CD14-positive monocyte (primary cell): ENCODE data around the gene TRIM40. TPM values are rescaled to one million over a fixed set of nuclear protein-coding genes. Genes with fewer than 3 reads are reported as not detected.
A peak's percentile ranks its signal among the peaks of the same experiment; 100 is the strongest.

Source experiments
- DNase-seq, 3 donors: peaks; one replicate each; pipeline ENCODE4 v3.0.0-alpha.2; 2011 to 2022
- H2AFZ ChIP-seq: 2 replicates; pipeline ENCODE4 v1.6.0; 2012; ENCODE audit warnings: mild to moderate bottlenecking, low read depth, low read length, inconsistent platforms; ENCODE audit not compliant: insufficient read depth, poor library complexity, severe bottlenecking
- H3K27ac ChIP-seq, 2 donors: 1 replicate in 1 of 2; 2 replicates in 1 of 2; pipeline ENCODE4 v1.5.1; 2012 to 2013; ENCODE audit warnings: low read length in 2 of 2, control low read depth in 1 of 2, inconsistent platforms in 1 of 2, low read depth in 1 of 2, mild to moderate bottlenecking in 1 of 2
- H3K27me3 ChIP-seq, 2 donors: one replicate each; pipeline versions ENCODE4 v1.6.0 to v1.6.1; 2011 to 2013; ENCODE audit warnings: low read length in 2 of 2; ENCODE audit not compliant: control insufficient read depth in 2 of 2, insufficient read depth in 2 of 2
- H3K36me3 ChIP-seq, 2 donors: replicated peaks in 1 of 2; 1 replicate in 1 of 2; 2 replicates in 1 of 2; pipeline versions ENCODE4 v1.5.1 to v1.6.1; 2012 to 2013; ENCODE audit warnings: low read length in 2 of 2, control low read depth in 1 of 2, inconsistent platforms in 1 of 2, mild to moderate bottlenecking in 1 of 2; ENCODE audit not compliant: insufficient read depth in 2 of 2, control insufficient read depth in 1 of 2
- H3K4me1 ChIP-seq, 2 donors: 1 replicate in 1 of 2; 2 replicates in 1 of 2; pipeline versions ENCODE4 v1.5.1 to v1.6.1; 2012 to 2013; ENCODE audit warnings: low read length in 2 of 2, control low read depth in 1 of 2, inconsistent platforms in 1 of 2, mild to moderate bottlenecking in 1 of 2, moderate library complexity in 1 of 2; ENCODE audit not compliant: insufficient read depth in 2 of 2, control insufficient read depth in 1 of 2
- H3K4me2 ChIP-seq: replicated peaks from 2 replicates; pipeline ENCODE3; 2012; ENCODE audit warnings: low read length, moderate library complexity, mild to moderate bottlenecking; ENCODE audit not compliant: poor library complexity, severe bottlenecking; ENCODE audit errors: extremely low read depth
- H3K4me3 ChIP-seq, 3 experiments: fragments of 200-600 bp in 1 of 3; sonication (generic) in 1 of 3; replicated peaks in 1 of 3; 1 replicate in 2 of 3; 2 replicates in 1 of 3; pipeline ENCODE4 v1.5.1; 2011 to 2013; ENCODE audit warnings: low read length in 3 of 3, mild to moderate bottlenecking in 3 of 3, control low read depth in 2 of 3, low read depth in 2 of 3, inconsistent platforms in 1 of 3, moderate library complexity in 1 of 3
- H3K79me2 ChIP-seq: 2 replicates; pipeline ENCODE4 v1.6.0; 2012; ENCODE audit warnings: mild to moderate bottlenecking, control low read depth, inconsistent platforms, low read length, moderate library complexity; ENCODE audit not compliant: insufficient read depth
- H3K9ac ChIP-seq: 2 replicates; pipeline ENCODE4 v1.6.0; 2017; ENCODE audit warnings: low read length, mild to moderate bottlenecking; ENCODE audit not compliant: insufficient read depth, poor library complexity, severe bottlenecking
- H3K9me3 ChIP-seq, 2 donors: replicated peaks in 1 of 2; 1 replicate in 1 of 2; 2 replicates in 1 of 2; pipeline versions ENCODE4 v1.5.1 to v1.6.1; 2012 to 2013; ENCODE audit warnings: low read length in 2 of 2, control low read depth in 1 of 2; ENCODE audit not compliant: control insufficient read depth in 1 of 2, insufficient read depth in 1 of 2
- H4K20me1 ChIP-seq: 2 replicates; pipeline ENCODE4 v1.6.0; 2012; ENCODE audit warnings: mild to moderate bottlenecking, low read length, control low read depth, moderate library complexity; ENCODE audit not compliant: insufficient read depth
- H3K27ac Mint-ChIP-seq, 7 donors: one replicate each; pipeline ENCODE4 v1.8.0; 2020; ENCODE audit warnings: mild to moderate bottlenecking in 7 of 7, mixed read lengths in 7 of 7, moderate library complexity in 6 of 7, inconsistent platforms in 2 of 7
- H3K27me3 Mint-ChIP-seq, 3 donors: one replicate each; pipeline ENCODE4 v1.8.0; 2021 to 2022; ENCODE audit warnings: low read depth in 3 of 3, mild to moderate bottlenecking in 3 of 3, mixed read lengths in 3 of 3, moderate library complexity in 3 of 3, inconsistent platforms in 1 of 3
- H3K36me3 Mint-ChIP-seq, 2 donors: one replicate each; pipeline ENCODE4 v1.8.0; 2020; ENCODE audit warnings: mixed read lengths in 2 of 2, inconsistent platforms in 1 of 2, mild to moderate bottlenecking in 1 of 2
- H3K4me1 Mint-ChIP-seq: one replicate; pipeline ENCODE4 v1.8.0; 2020; ENCODE audit warnings: mild to moderate bottlenecking, mixed read lengths
- H3K4me3 Mint-ChIP-seq, 2 donors: one replicate each; pipeline ENCODE4 v1.8.0; 2020; ENCODE audit warnings: mild to moderate bottlenecking in 2 of 2, mixed read lengths in 2 of 2, moderate library complexity in 1 of 2
- H3K9me3 Mint-ChIP-seq, 7 donors: one replicate each; pipeline ENCODE4 v1.8.0; 2020 to 2022; ENCODE audit warnings: mixed read lengths in 7 of 7, mild to moderate bottlenecking in 6 of 7, moderate library complexity in 6 of 7, inconsistent platforms in 2 of 7
- WGBS: methylation state at CpG from one replicate; pipeline ENCODE4 v1.1.5; 2013; ENCODE audit warnings: missing lambda C conversion rate; ENCODE audit not compliant: insufficient coverage; 5-methylcytosine and 5-hydroxymethylcytosine counted together
- intact Hi-C, 2 donors: fragments of 100-400 bp; cut with micrococcal nuclease; formaldehyde crosslinking; loops; one replicate each; pipeline versions ENCODE4 v1.15.0 to v1.15.1; 2023
- polyA plus RNA-seq, 3 donors: library from polyadenylated mRNA; depleted of rRNA in 1 of 3; unstranded in 2 of 3; stranded (reverse) in 1 of 3; fragments of 300-500 nt in 2 of 3; fragments of >200 nt in 1 of 3; fragmentation: Illumina TruSeq in 2 of 3; gene quantifications; 1 replicate in 2 of 3; 2 replicates in 1 of 3; pipeline ENCODE4 v1.2.3, GENCODE V29; 2012 to 2021
- TF ChIP-seq, protein P1 (sequence below): fragments of 200-600 bp; IDR thresholded peaks from one replicate; pipeline ENCODE4 v1.8.0; 2022; ENCODE audit warnings: antibody characterized with exemption, mild to moderate bottlenecking

Gene TRIM40
- polyA plus RNA-seq, 3 donors: not detected

DNA sequence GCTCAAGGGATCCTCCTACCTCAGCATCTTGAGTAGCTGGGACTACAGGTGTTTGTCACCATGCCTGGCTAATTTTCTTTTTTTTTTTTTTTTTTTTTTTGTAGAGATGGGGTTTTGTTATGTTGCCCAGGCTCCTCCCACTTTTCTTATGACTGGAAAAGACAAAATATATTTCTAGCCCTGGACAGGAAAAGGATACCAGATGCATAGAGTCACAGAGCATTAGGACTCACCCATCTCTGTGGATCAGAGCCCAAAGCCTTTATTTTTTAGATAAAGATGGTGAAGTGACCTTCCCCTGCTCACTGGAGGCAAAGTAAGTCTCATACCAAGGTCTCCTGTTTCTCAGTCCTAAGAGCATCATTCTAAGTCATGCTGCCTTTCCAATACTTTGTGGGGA, 21.6 kb downstream of the TRIM40 start:
- no peak overlapping the region for H2AFZ ChIP-seq
- H3K27me3 Mint-ChIP-seq: peaks cover 0 to 6% (median 4%) of the 10 kb centered on the region in 3 donors
- peaks cover 23% of the 10 kb centered on the region for H3K4me1 Mint-ChIP-seq
- no peaks in the 10 kb centered on the region for H3K9me3 ChIP-seq
- no peak overlapping the region for H3K27ac ChIP-seq
- no peaks in the 10 kb centered on the region for H3K36me3 ChIP-seq
- H3K4me2 ChIP-seq: peak overlapping the region; percentile 3
- H3K79me2 ChIP-seq: no peaks in the 10 kb centered on the region
- H4K20me1 ChIP-seq: no peaks in the 10 kb centered on the region
- no peak overlapping the region for H3K27ac Mint-ChIP-seq
- H3K4me3 ChIP-seq: no peak overlapping the region
- no peak for DNase-seq
- H3K27me3 ChIP-seq: no peaks in the 10 kb centered on the region
- intact Hi-C loops: no loop called here
- H3K9ac ChIP-seq: no peak overlapping the region
- H3K4me1 ChIP-seq: peaks cover 28 to 32% of the 10 kb centered on the region in 2 donors
- H3K9me3 Mint-ChIP-seq: no peaks in the 10 kb centered on the region
- no peak overlapping the region for H3K4me3 Mint-ChIP-seq
- TF ChIP-seq, protein P1, sequence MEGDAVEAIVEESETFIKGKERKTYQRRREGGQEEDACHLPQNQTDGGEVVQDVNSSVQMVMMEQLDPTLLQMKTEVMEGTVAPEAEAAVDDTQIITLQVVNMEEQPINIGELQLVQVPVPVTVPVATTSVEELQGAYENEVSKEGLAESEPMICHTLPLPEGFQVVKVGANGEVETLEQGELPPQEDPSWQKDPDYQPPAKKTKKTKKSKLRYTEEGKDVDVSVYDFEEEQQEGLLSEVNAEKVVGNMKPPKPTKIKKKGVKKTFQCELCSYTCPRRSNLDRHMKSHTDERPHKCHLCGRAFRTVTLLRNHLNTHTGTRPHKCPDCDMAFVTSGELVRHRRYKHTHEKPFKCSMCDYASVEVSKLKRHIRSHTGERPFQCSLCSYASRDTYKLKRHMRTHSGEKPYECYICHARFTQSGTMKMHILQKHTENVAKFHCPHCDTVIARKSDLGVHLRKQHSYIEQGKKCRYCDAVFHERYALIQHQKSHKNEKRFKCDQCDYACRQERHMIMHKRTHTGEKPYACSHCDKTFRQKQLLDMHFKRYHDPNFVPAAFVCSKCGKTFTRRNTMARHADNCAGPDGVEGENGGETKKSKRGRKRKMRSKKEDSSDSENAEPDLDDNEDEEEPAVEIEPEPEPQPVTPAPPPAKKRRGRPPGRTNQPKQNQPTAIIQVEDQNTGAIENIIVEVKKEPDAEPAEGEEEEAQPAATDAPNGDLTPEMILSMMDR: no peak
- no peaks in the 10 kb centered on the region for H3K36me3 Mint-ChIP-seq

DNA sequence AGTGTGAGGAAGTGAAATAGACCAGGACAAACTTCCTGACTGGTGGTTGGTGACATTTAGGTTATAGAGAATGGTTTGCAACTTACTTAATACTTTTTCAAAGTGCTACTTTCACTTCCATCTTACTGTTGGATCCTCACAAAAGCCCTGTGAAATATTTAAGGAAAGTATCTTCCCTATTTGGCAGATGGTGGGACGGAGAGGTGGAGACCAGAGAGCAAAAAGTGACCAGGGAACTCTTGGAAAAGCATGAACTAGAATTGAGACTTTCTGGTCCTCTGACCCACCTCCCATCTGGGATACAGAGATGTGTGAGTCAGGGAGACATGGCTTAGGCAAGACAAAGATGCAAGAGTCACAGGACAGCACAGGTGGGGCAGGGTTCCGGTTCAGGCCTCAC, 22.1 kb downstream of the TRIM40 start:
- Histone ChIP-seq H3K36me3 (no peaks in the 10 kb centered on the region), H3K9me3 (no peaks in the 10 kb centered on the region), H4K20me1 (no peaks in the 10 kb centered on the region), H3K4me3 (no peak overlapping the region), H3K4me2 (peak overlapping the region; percentile 3), H2AFZ (no peak overlapping the region), H3K4me1 (peaks cover 28 to 29% of the 10 kb centered on the region in 2 donors), H3K27me3 (no peaks in the 10 kb centered on the region), H3K79me2 (no peaks in the 10 kb centered on the region), H3K27ac (no peak overlapping the region), H3K9ac (no peak overlapping the region)
- TF ChIP-seq, protein P1: no peak
- no peaks in the 10 kb centered on the region for H3K36me3 Mint-ChIP-seq
- WGBS: 14% methylated on average over 2 of the region's 2 CpGs
- H3K27me3 Mint-ChIP-seq: peaks cover 0 to 6% (median 4%) of the 10 kb centered on the region in 3 donors
- H3K4me3 Mint-ChIP-seq: no peak overlapping the region
- DNase-seq: no peak
- peaks cover 22% of the 10 kb centered on the region for H3K4me1 Mint-ChIP-seq
- intact Hi-C loops: no loop called here
- no peaks in the 10 kb centered on the region for H3K9me3 Mint-ChIP-seq
- H3K27ac Mint-ChIP-seq: peak overlapping the region in 2 of 7 donors; percentile 1 to 21
